Kidney (tissue), 14 donors: Measurements from ENCODE around the gene CLCN7. TPM values are rescaled to one million over a fixed set of nuclear protein-coding genes. Genes with fewer than 3 reads are reported as not detected.
A peak's percentile ranks its signal among the peaks of the same experiment; 100 is the strongest.

Source experiments
- DNase-seq, 5 donors: peaks; one replicate each; pipeline ENCODE4 v3.0.0-alpha.2; 2013 to 2020
- FAIRE-seq: peaks from 2 replicates; lab custom pipeline; 2012; peaks lifted over from hg19 to GRCh38; lab: Jason Lieb, UNC
- H3K27ac ChIP-seq, 2 donors: one replicate each; pipeline ENCODE4 v1.7.0; 2013; ENCODE audit warnings: low read depth in 2 of 2, low read length in 2 of 2, inconsistent platforms in 1 of 2
- H3K27me3 ChIP-seq: one replicate; pipeline ENCODE4 v1.7.1; 2013; ENCODE audit warnings: low read length, inconsistent platforms; ENCODE audit not compliant: control insufficient read depth, insufficient read depth
- H3K36me3 ChIP-seq, 3 donors: one replicate each; pipeline versions ENCODE4 v1.7.0 to v1.7.1; 2013; ENCODE audit warnings: low read length in 3 of 3, control low read depth in 1 of 3, inconsistent platforms in 1 of 3; ENCODE audit not compliant: insufficient read depth in 3 of 3, control insufficient read depth in 2 of 3
- H3K4me1 ChIP-seq, 3 donors: one replicate each; pipeline versions ENCODE4 v1.7.0 to v1.7.1; 2013; ENCODE audit warnings: low read length in 3 of 3, inconsistent platforms in 1 of 3, low read depth in 1 of 3; ENCODE audit not compliant: control insufficient read depth in 2 of 3, insufficient read depth in 2 of 3
- H3K4me3 ChIP-seq, 3 donors: one replicate each; pipeline versions ENCODE4 v1.7.0 to v1.8.1; 2013; ENCODE audit warnings: low read length in 3 of 3, control low read depth in 1 of 3, inconsistent platforms in 1 of 3
- H3K9ac ChIP-seq, 3 donors: one replicate each; pipeline versions ENCODE4 v1.7.0 to v1.7.1; 2013; ENCODE audit warnings: low read length in 3 of 3, control low read depth in 1 of 3, inconsistent platforms in 1 of 3
- H3K9me3 ChIP-seq, 3 donors: one replicate each; pipeline versions ENCODE4 v1.7.0 to v1.7.1; 2013; ENCODE audit warnings: low read length in 3 of 3, control low read depth in 1 of 3, inconsistent platforms in 1 of 3; ENCODE audit not compliant: control insufficient read depth in 2 of 3, insufficient read depth in 1 of 3
- CTCF ChIP-seq: IDR thresholded peaks from 3 replicates; pipeline ENCODE4 v1.5.1; 2012; ENCODE audit warnings: mild to moderate bottlenecking, moderate library complexity, borderline replicate concordance; ENCODE audit not compliant: insufficient read depth; ENCODE audit errors: extremely low read depth
- intact Hi-C: fragments of 100-400 bp; cut with DNase I; formaldehyde crosslinking; loops from one replicate; pipeline ENCODE4 v1.11.1; 2022
- polyA plus RNA-seq: library from polyadenylated mRNA; stranded (reverse); fragments of 350-450 nt; fragmentation: Illumina TruSeq; extraction: RNeasy Lipid Tissue Mini Kit (QIAGEN cat#74804); gene quantifications from one replicate; pipeline ENCODE4 v1.2.3, GENCODE V29; 2014; ENCODE audit warnings: low read depth, low replicate concordance; ENCODE audit not compliant: insufficient read depth
- total RNA-seq: library from RNA; stranded (reverse); fragmentation: NEBNext Ultra II Directional; extraction: Animal tissue kit (Norgen Biotek cat#: 25700); gene quantifications from one replicate; pipeline ENCODE4 v1.2.1, GENCODE V29; 2021
- donor health status: control.
- donor health status: control.
- donor health status: control.
- donor health status: control.
- donor health status: control.
- donor health status: DM: yes; HTN: yes; CAD: no.
- donor health status: Normal renal cell carcinoma (clear cell type).

The CLCN7 gene
- total and polyA plus RNA-seq, 2 donors from 2014 or later = 38.9 to 92.5 TPM

GRCh38 chr16:1430214-1430758 lies 44.5 kb downstream of the CLCN7 start:
- Histone ChIP-seq H3K4me3 (no peak overlapping the region), H3K27me3 (no peaks in the 10 kb centered on the region), H3K27ac (no peak overlapping the region), H3K4me1 (no peaks in the 10 kb centered on the region), H3K9me3 (no peaks in the 10 kb centered on the region), H3K9ac (no peak overlapping the region), H3K36me3 (no peaks in the 10 kb centered on the region)
- DNase-seq = no peak
- TF ChIP-seq CTCF = no peak
- intact Hi-C loops = no loop called here
- no peak for FAIRE-seq

GRCh38 chr16:1429631-1430030 lies 45.2 kb downstream of the CLCN7 start:
- no peak overlapping the region for H3K4me3 ChIP-seq
- H3K27ac ChIP-seq = no peak overlapping the region
- intact Hi-C loops = no loop called here
- H3K4me1 ChIP-seq = no peaks in the 10 kb centered on the region
- H3K9ac ChIP-seq = no peak overlapping the region
- H3K27me3 ChIP-seq = no peaks in the 10 kb centered on the region
- TF ChIP-seq CTCF = no peak
- DNase-seq (peak in 1 of 5 donors; percentile 72), FAIRE-seq (no peak)
- H3K9me3 ChIP-seq = no peaks in the 10 kb centered on the region
- no peaks in the 10 kb centered on the region for H3K36me3 ChIP-seq

GRCh38 chr16:1429012-1429411 lies 45.8 kb downstream of the CLCN7 start:
- Histone ChIP-seq H3K36me3 (no peaks in the 10 kb centered on the region), H3K4me1 (no peaks in the 10 kb centered on the region), H3K9me3 (no peaks in the 10 kb centered on the region), H3K27me3 (no peaks in the 10 kb centered on the region), H3K4me3 (no peak overlapping the region), H3K27ac (no peak overlapping the region), H3K9ac (no peak overlapping the region)
- TF ChIP-seq CTCF = no peak
- DNase-seq (peak in 2 of 5 donors; percentile 70 to 81), FAIRE-seq (no peak)
- intact Hi-C loops = no loop called here

GRCh38 chr16:1428511-1428910 lies 46.3 kb downstream of the CLCN7 start:
- H3K4me3 ChIP-seq = no peak overlapping the region
- intact Hi-C loops = no loop called here
- TF ChIP-seq CTCF = no peak
- peak in 3 of 5 donors; percentile 39 to 77 (median 60) for DNase-seq
- no peaks in the 10 kb centered on the region for H3K9me3 ChIP-seq
- no peaks in the 10 kb centered on the region for H3K27me3 ChIP-seq
- H3K36me3 ChIP-seq = no peaks in the 10 kb centered on the region
- no peak for FAIRE-seq
- H3K27ac ChIP-seq = no peak overlapping the region
- no peak overlapping the region for H3K9ac ChIP-seq
- H3K4me1 ChIP-seq = no peaks in the 10 kb centered on the region
